GM12878 (cell line): Measurements from ENCODE around the gene TLK2.
"Not testable (repeated sequence)": the region's sequence is repeated elsewhere in the genome, so short reads cannot be mapped to it uniquely, and the experiment has no call there.

ENCODE experiments used
- POLR2A ChIP-seq: IDR thresholded peaks from 2 replicates; pipeline ENCODE4 v1.6.1; 2011; ENCODE audit warnings: low read depth, mild to moderate bottlenecking, low read length
- POLR2AphosphoS5 ChIP-seq: IDR thresholded peaks from 2 replicates; pipeline ENCODE4 v1.6.1; 2011; ENCODE audit warnings: mild to moderate bottlenecking, low read length, inconsistent platforms
- RELA ChIP-seq: fragments of 450-650 bp; IDR thresholded peaks from 2 replicates; pipeline ENCODE4 v1.8.0; 2014; ENCODE audit warnings: borderline replicate concordance; ENCODE audit not compliant: partially characterized antibody

GRCh38 chr17:62541073-62541472 is 62.4 kb downstream of the TLK2 start:
- TF ChIP-seq POLR2AphosphoS5, POLR2A, RELA: not testable (repeated sequence)
